H1 (cell line): ENCODE measurements around the gene OR14A16. TPM values are rescaled to one million over a fixed set of nuclear protein-coding genes. Genes with fewer than 3 reads are reported as not detected.

Experiments
- CTCF ChIA-PET: fragments of 300-600 bp; sonication (Branson Sonifier 250); formaldehyde crosslinking; loops from one replicate; lab custom pipeline; 2021; ENCODE audit not compliant: partially characterized antibody; lab: Charles Lee
- POLR2A ChIA-PET: fragments of 300-600 bp; sonication (Branson Sonifier 250); formaldehyde crosslinking; loops from one replicate; lab custom pipeline; 2021; ENCODE audit warnings: inconsistent platforms; ENCODE audit not compliant: partially characterized antibody; lab: Charles Lee
- DNase-seq, 2 experiments: peaks; one replicate each; pipeline versions ENCODE4 v3.0.0 to v3.0.0-alpha.2; 2010 to 2022; ENCODE audit warnings: low spot score in 2 of 2, low read depth in 1 of 2, mixed read lengths in 1 of 2
- FAIRE-seq: peaks from 2 replicates; lab custom pipeline; 2011; peaks lifted over from hg19 to GRCh38; lab: Jason Lieb, UNC
- H2AFZ ChIP-seq: 2 replicates; pipeline ENCODE4 v1.8.1; 2012; ENCODE audit warnings: low read length, inconsistent platforms
- H2AK5ac ChIP-seq: 2 replicates; pipeline ENCODE4 v1.6.1; 2013; ENCODE audit warnings: low read depth, low read length
- H2BK120ac ChIP-seq: replicated peaks from 2 replicates; pipeline ENCODE3; 2013; ENCODE audit warnings: low read depth, low read length, inconsistent platforms
- H2BK12ac ChIP-seq: 2 replicates; pipeline ENCODE4 v1.6.1; 2013; ENCODE audit warnings: low read depth, low read length
- H2BK15ac ChIP-seq: 2 replicates; pipeline ENCODE4 v1.6.1; 2013; ENCODE audit warnings: low read length
- H2BK20ac ChIP-seq: 2 replicates; pipeline ENCODE4 v1.6.1; 2013; ENCODE audit warnings: low read length
- H2BK5ac ChIP-seq: 2 replicates; pipeline ENCODE4 v1.6.1; 2013; ENCODE audit warnings: low read depth, low read length
- H3K14ac ChIP-seq: 2 replicates; pipeline ENCODE4 v1.6.1; 2013; ENCODE audit warnings: inconsistent platforms; ENCODE audit not compliant: insufficient read length
- H3K18ac ChIP-seq: 2 replicates; pipeline ENCODE4 v1.6.1; 2013; ENCODE audit warnings: low read length; ENCODE audit errors: extremely low read depth
- H3K23ac ChIP-seq: 2 replicates; pipeline ENCODE4 v1.6.1; 2013; ENCODE audit warnings: inconsistent platforms; ENCODE audit not compliant: insufficient read length
- H3K23me2 ChIP-seq: 2 replicates; pipeline ENCODE4 v1.6.1; 2013; ENCODE audit warnings: low read depth, low read length
- H3K27ac ChIP-seq: 2 replicates; pipeline ENCODE4 v1.6.1; 2011; ENCODE audit warnings: low read depth, low read length, inconsistent platforms
- H3K27me3 ChIP-seq, 4 experiments: replicated peaks in 1 of 4; 1 replicate in 1 of 4; 2 replicates in 3 of 4; pipeline versions ENCODE4 v1.6.1 to v1.8.1; 2011 to 2013; ENCODE audit warnings: low read length in 3 of 4, mild to moderate bottlenecking in 3 of 4, inconsistent platforms in 2 of 4, mixed read lengths in 2 of 4, moderate library complexity in 1 of 4; ENCODE audit not compliant: control insufficient read depth in 3 of 4, insufficient read depth in 3 of 4; ENCODE audit errors: extremely low read depth in 1 of 4
- H3K36me3 ChIP-seq, 4 experiments: 2 replicates each; pipeline versions ENCODE4 v1.6.1 to v1.8.1; 2011 to 2013; ENCODE audit warnings: mild to moderate bottlenecking in 4 of 4, low read length in 3 of 4, moderate library complexity in 2 of 4, control low read depth in 1 of 4, inconsistent platforms in 1 of 4; ENCODE audit not compliant: insufficient read depth in 4 of 4, control insufficient read depth in 2 of 4
- H3K4ac ChIP-seq: replicated peaks from 2 replicates; pipeline ENCODE3; 2013; ENCODE audit warnings: low read length, low read depth, mixed read lengths, inconsistent platforms; ENCODE audit not compliant: insufficient read length
- H3K4me1 ChIP-seq, 4 experiments: replicated peaks in 1 of 4; 1 replicate in 1 of 4; 2 replicates in 3 of 4; pipeline versions ENCODE4 v1.6.1 to v1.8.1; 2011 to 2013; ENCODE audit warnings: low read length in 3 of 4, inconsistent platforms in 2 of 4, mixed read lengths in 1 of 4; ENCODE audit not compliant: insufficient read depth in 4 of 4, control insufficient read depth in 3 of 4
- H3K4me2 ChIP-seq, 2 experiments: 2 replicates each; pipeline versions ENCODE4 v1.6.1 to v1.8.1; 2011 to 2013; ENCODE audit warnings: low read depth in 2 of 2, low read length in 2 of 2, control low read depth in 1 of 2, inconsistent platforms in 1 of 2, mild to moderate bottlenecking in 1 of 2; ENCODE audit not compliant: insufficient read depth in 1 of 2
- H3K4me3 ChIP-seq, 4 experiments: fragments of 200-600, 300-600 bp in 1 of 4; sonication (generic), shearing (Covaris generic), sonication (Bioruptor Twin) in 1 of 4; 2 replicates each; pipeline versions ENCODE4 v1.5.1 to v1.8.1; 2011 to 2016; ENCODE audit warnings: low read length in 4 of 4, low read depth in 3 of 4, control low read depth in 2 of 4, inconsistent platforms in 2 of 4, mild to moderate bottlenecking in 2 of 4, mixed read lengths in 1 of 4, moderate library complexity in 1 of 4; ENCODE audit not compliant: insufficient read depth in 2 of 4; ENCODE audit errors: extremely low read depth in 1 of 4
- H3K56ac ChIP-seq: replicated peaks from 2 replicates; pipeline ENCODE3; 2013; ENCODE audit warnings: low read depth, mild to moderate bottlenecking, mixed read lengths, low read length, inconsistent platforms; ENCODE audit not compliant: insufficient read length
- H3K79me1 ChIP-seq: 2 replicates; pipeline ENCODE4 v1.6.1; 2013; ENCODE audit warnings: low read depth, low read length, control low read depth
- H3K79me2 ChIP-seq, 2 experiments: 2 replicates each; pipeline versions ENCODE4 v1.6.1 to v1.8.1; 2012 to 2013; ENCODE audit warnings: low read length in 2 of 2, mild to moderate bottlenecking in 2 of 2, inconsistent platforms in 1 of 2; ENCODE audit not compliant: insufficient read depth in 2 of 2, control insufficient read depth in 1 of 2
- H3K9ac ChIP-seq, 4 experiments: replicated peaks in 1 of 4; 1 replicate in 1 of 4; 2 replicates in 3 of 4; pipeline versions ENCODE4 v1.6.1 to v1.8.1; 2011 to 2013; ENCODE audit warnings: low read depth in 3 of 4, low read length in 3 of 4, control low read depth in 2 of 4, mild to moderate bottlenecking in 2 of 4, moderate library complexity in 2 of 4, inconsistent platforms in 1 of 4; ENCODE audit errors: extremely low read depth in 1 of 4
- H3K9me3 ChIP-seq, 2 experiments: 2 replicates each; pipeline versions ENCODE4 v1.6.1 to v1.8.1; 2012 to 2013; ENCODE audit warnings: mild to moderate bottlenecking in 2 of 2, moderate library complexity in 2 of 2, control low read depth in 1 of 2, inconsistent platforms in 1 of 2, low read depth in 1 of 2, low read length in 1 of 2, mixed read lengths in 1 of 2; ENCODE audit not compliant: insufficient read depth in 2 of 2
- H4K20me1 ChIP-seq, 2 experiments: replicated peaks in 1 of 2; 2 replicates each; pipeline versions ENCODE3 to v1.8.1; 2011 to 2013; ENCODE audit warnings: inconsistent platforms in 2 of 2, low read length in 2 of 2, mild to moderate bottlenecking in 1 of 2; ENCODE audit not compliant: insufficient read depth in 2 of 2, control insufficient read depth in 1 of 2
- H4K5ac ChIP-seq: 2 replicates; pipeline ENCODE4 v1.6.1; 2013; ENCODE audit warnings: low read length, low read depth, mixed read lengths, inconsistent platforms; ENCODE audit not compliant: insufficient read length
- H4K8ac ChIP-seq: 2 replicates; pipeline ENCODE4 v1.8.0; 2013; ENCODE audit warnings: mild to moderate bottlenecking, moderate library complexity, low read length, inconsistent platforms; ENCODE audit not compliant: insufficient read depth; ENCODE audit errors: extremely low read depth
- H4K91ac ChIP-seq: replicated peaks from 2 replicates; pipeline ENCODE3; 2013; ENCODE audit warnings: low read length, mixed read lengths, inconsistent platforms; ENCODE audit not compliant: insufficient read length
- ASH2L ChIP-seq: fragments of 200-600, 300-600 bp; sonication (generic); IDR thresholded peaks from one replicate; pipeline ENCODE4 v1.7.1; 2017; ENCODE audit warnings: low read length
- BACH1 ChIP-seq: IDR thresholded peaks from 2 replicates; pipeline ENCODE4 v1.6.1; 2012; ENCODE audit warnings: low read length, improper control_type of control experiment
- CBX5 ChIP-seq: fragments of 300-800, 300-1000 bp; sonication (generic); IDR thresholded peaks from 2 replicates; pipeline ENCODE4 v1.7.1; 2016; ENCODE audit warnings: antibody characterized with exemption, low read length, low read depth
- E2F6 ChIP-seq: IDR thresholded peaks from 2 replicates; pipeline ENCODE4 v1.6.1; 2012; ENCODE audit warnings: inconsistent platforms
- EZH2 ChIP-seq: fragments of 200-600 bp; sonication (generic); IDR thresholded peaks from 2 replicates; pipeline ENCODE4 v1.7.1; 2012; ENCODE audit warnings: low read depth, mild to moderate bottlenecking, moderate library complexity, low read length, inconsistent platforms; ENCODE audit not compliant: severe bottlenecking
- HDAC2 ChIP-seq, 2 experiments: fragments of 300-600 bp in 1 of 2; sonication (generic) in 1 of 2; IDR thresholded peaks; 2 replicates each; pipeline ENCODE4 v1.6.1; 2011 to 2012; ENCODE audit warnings: low read depth in 2 of 2, low read length in 2 of 2, mild to moderate bottlenecking in 2 of 2, moderate library complexity in 2 of 2, borderline replicate concordance in 1 of 2, inconsistent platforms in 1 of 2
- HDAC6 ChIP-seq: IDR thresholded peaks from one replicate; pipeline ENCODE4 v1.7.1; 2012; ENCODE audit warnings: low read depth, mild to moderate bottlenecking, inconsistent platforms, low read length, moderate library complexity
- KDM1A ChIP-seq: fragments of 200-600, 300-600 bp; sonication (generic); IDR thresholded peaks from 2 replicates; pipeline ENCODE4 v1.7.1; 2016; ENCODE audit warnings: mild to moderate bottlenecking, low read length, borderline replicate concordance
- MAX ChIP-seq: IDR thresholded peaks from 2 replicates; pipeline ENCODE4 v1.6.1; 2012; ENCODE audit warnings: inconsistent platforms
- POLR2A ChIP-seq, 2 experiments: IDR thresholded peaks; 1 replicate in 1 of 2; 2 replicates in 1 of 2; pipeline ENCODE4 v1.6.1; 2011; ENCODE audit warnings: low read depth in 2 of 2, low read length in 2 of 2, mild to moderate bottlenecking in 2 of 2; ENCODE audit errors: control extremely low read depth in 1 of 2
- SAP30 ChIP-seq: fragments of 300-600 bp; sonication (generic); IDR thresholded peaks from 2 replicates; pipeline ENCODE4 v1.7.1; 2012; ENCODE audit warnings: low read length, moderate library complexity, mild to moderate bottlenecking, inconsistent platforms; ENCODE audit not compliant: insufficient read depth, insufficient replicate concordance
- WGBS, 2 experiments: shearing (Covaris generic) in 1 of 2; methylation state at CpG; one replicate each; pipeline versions ENCODE4 v1.1.6 to v1.1.7; 2013 to 2015; ENCODE audit warnings: low lambda C conversion rate in 2 of 2, mixed read lengths in 2 of 2, inconsistent platforms in 1 of 2, low coverage in 1 of 2, missing lambda C conversion rate in 1 of 2; ENCODE audit not compliant: insufficient replicate concordance in 2 of 2, insufficient coverage in 1 of 2, insufficient read length in 1 of 2; ENCODE audit errors: extremely low coverage in 1 of 2, missing lambda C conversion rate in 1 of 2; 5-methylcytosine and 5-hydroxymethylcytosine counted together
- polyA plus RNA-seq, 7 experiments: library from polyadenylated mRNA; depleted of rRNA in 3 of 7; stranded (reverse) in 5 of 7; unstranded in 2 of 7; fragments of >200 nt in 5 of 7; fragments of 200-250 nt in 2 of 7; gene quantifications; 1 replicate in 5 of 7; 2 replicates in 1 of 7; 4 replicates in 1 of 7; pipeline versions ENCODE4 v1.2.1 to v1.2.3, GENCODE V29; 2011 to 2013; ENCODE audit warnings: missing spikeins in 2 of 7, mixed read lengths in 2 of 7
- total RNA-seq: library from RNA; stranded (reverse); fragmentation: NEBNext Ultra II Directional; extraction: Animal tissue kit (Norgen Biotek cat#: 25700); gene quantifications from 2 replicates; pipeline ENCODE4 v1.2.1, GENCODE V29; 2021

Gene OR14A16
- total and polyA plus RNA-seq, 2 of the 8 experiments (the other 6 are each of a cell fraction or from before 2014, with no cell fraction given) = not detected

- H3K27ac ChIP-seq = no peak overlapping the region
- H3K9ac ChIP-seq = no peak overlapping the region
- H3K4ac ChIP-seq = no peak overlapping the region
- no peak overlapping the region for H2AFZ ChIP-seq
- TF ChIP-seq SAP30 (no peak), HDAC2 (IDR thresholded peaks at IDR 0.05; ENCODE audit: borderline replicate concordance in 1 of 2, low read depth in 2 of 2, low read length in 2 of 2) (no peak), CBX5 (no peak), POLR2A (IDR thresholded peaks at IDR 0.05; ENCODE audit: control extremely low read depth in 1 of 2, low read depth in 2 of 2, low read length in 2 of 2) (no peak), HDAC6 (no peak), EZH2 (no peak), BACH1 (no peak), ASH2L (no peak), KDM1A (no peak), E2F6 (no peak), MAX (no peak)
- TF ChIP-seq, all 59 proteins: peak for 0
- no peak overlapping the region for H2AK5ac ChIP-seq
- H3K9me3 ChIP-seq = peaks cover 38 to 43% of the 10 kb centered on the region in 2 experiments
- no peak overlapping the region for H2BK20ac ChIP-seq
- no peak overlapping the region for H4K5ac ChIP-seq
- no peaks in the 10 kb centered on the region for H3K79me1 ChIP-seq
- no peaks in the 10 kb centered on the region for H4K20me1 ChIP-seq
- no peaks in the 10 kb centered on the region for H3K36me3 ChIP-seq
- H4K91ac ChIP-seq = no peak overlapping the region
- DNase-seq = no peak
- no peaks in the 10 kb centered on the region for H3K79me2 ChIP-seq
- H2BK120ac ChIP-seq = no peak overlapping the region
- H3K23me2 ChIP-seq = no peaks in the 10 kb centered on the region
- no peak overlapping the region for H3K18ac ChIP-seq
- FAIRE-seq = no peak
- no peak overlapping the region for H3K14ac ChIP-seq
- WGBS, 2 experiments = 39% methylated on average over 2 of the region's 2 CpGs; no CpG with 5 or more reads in 1 of the 2 experiments
- no peak overlapping the region for H4K8ac ChIP-seq
- H2BK5ac ChIP-seq = no peak overlapping the region
- H3K4me2 ChIP-seq = no peak overlapping the region
- H2BK15ac ChIP-seq = no peak overlapping the region
- H3K4me1 ChIP-seq = no peaks in the 10 kb centered on the region
- no peak overlapping the region for H3K56ac ChIP-seq
- no peak overlapping the region for H3K23ac ChIP-seq
- H3K4me3 ChIP-seq = no peak overlapping the region
- POLR2A ChIA-PET = no interaction called here
- CTCF ChIA-PET = no interaction called here
- H2BK12ac ChIP-seq = no peak overlapping the region
- no peaks in the 10 kb centered on the region for H3K27me3 ChIP-seq
Measured at GRCh38 chr1:247797518-247797917, 26.4 kb downstream of the OR14A16 start.
